Activated CD8-positive, alpha-beta T cell treated with anti-CD3 and anti-CD28 coated beads for 36 hours (primary cell): ENCODE data around the gene COA1. TPM values are rescaled to one million over a fixed set of nuclear protein-coding genes. Genes with fewer than 3 reads are reported as not detected.

Experiments used
- ATAC-seq: fragments of 200-7000 bp; cut with Tn5 transposase; one replicate; pipeline ENCODE4 v1.10.0; 2021; ENCODE audit warnings: mild to moderate bottlenecking, moderate library complexity
- CTCF ChIA-PET: fragments of 350-600 bp; sonication (Branson Sonifier 250); formaldehyde crosslinking; loops from one replicate; lab custom pipeline; 2021; ENCODE audit warnings: antibody characterized with exemption; lab: Charles Lee
- POLR2A ChIA-PET: fragments of 350-600 bp; sonication (Branson Sonifier 250); formaldehyde crosslinking; loops from one replicate; lab custom pipeline; 2021; ENCODE audit warnings: antibody characterized with exemption; lab: Charles Lee
- DNase-seq: peaks from one replicate; pipeline ENCODE4 v3.0.0-alpha.2; 2020
- H3K27ac Mint-ChIP-seq: one replicate; pipeline ENCODE4 v1.8.0; 2021; ENCODE audit warnings: mild to moderate bottlenecking, mixed read lengths
- H3K27me3 Mint-ChIP-seq: one replicate; pipeline ENCODE4 v1.8.0; 2021; ENCODE audit warnings: mixed read lengths
- H3K36me3 Mint-ChIP-seq: one replicate; pipeline ENCODE4 v1.8.0; 2021; ENCODE audit warnings: low read depth, mixed read lengths
- H3K4me1 Mint-ChIP-seq: one replicate; pipeline ENCODE4 v1.8.0; 2021; ENCODE audit warnings: low read depth, mixed read lengths
- H3K4me3 Mint-ChIP-seq: one replicate; pipeline ENCODE4 v1.8.0; 2021; ENCODE audit warnings: mild to moderate bottlenecking, moderate library complexity, mixed read lengths
- H3K9me3 Mint-ChIP-seq: one replicate; pipeline ENCODE4 v1.8.0; 2021; ENCODE audit warnings: mixed read lengths
- intact Hi-C: fragments of 100-400 bp; cut with micrococcal nuclease; formaldehyde crosslinking; loops from one replicate; pipeline ENCODE4 v1.10.0; 2022
- total RNA-seq, 2 experiments: library from RNA; stranded (reverse); gene quantifications; one replicate each; pipeline ENCODE4 v1.2.3, GENCODE V29; 2021
- TF ChIP-seq, protein P1 (sequence below): fragments of 200-600 bp; IDR thresholded peaks from one replicate; pipeline ENCODE4 v1.8.0; 2022; ENCODE audit warnings: antibody characterized with exemption, mild to moderate bottlenecking

The COA1 gene
- total RNA-seq, 2 experiments from 2014 or later = 78.8 to 85.6 TPM

DNA sequence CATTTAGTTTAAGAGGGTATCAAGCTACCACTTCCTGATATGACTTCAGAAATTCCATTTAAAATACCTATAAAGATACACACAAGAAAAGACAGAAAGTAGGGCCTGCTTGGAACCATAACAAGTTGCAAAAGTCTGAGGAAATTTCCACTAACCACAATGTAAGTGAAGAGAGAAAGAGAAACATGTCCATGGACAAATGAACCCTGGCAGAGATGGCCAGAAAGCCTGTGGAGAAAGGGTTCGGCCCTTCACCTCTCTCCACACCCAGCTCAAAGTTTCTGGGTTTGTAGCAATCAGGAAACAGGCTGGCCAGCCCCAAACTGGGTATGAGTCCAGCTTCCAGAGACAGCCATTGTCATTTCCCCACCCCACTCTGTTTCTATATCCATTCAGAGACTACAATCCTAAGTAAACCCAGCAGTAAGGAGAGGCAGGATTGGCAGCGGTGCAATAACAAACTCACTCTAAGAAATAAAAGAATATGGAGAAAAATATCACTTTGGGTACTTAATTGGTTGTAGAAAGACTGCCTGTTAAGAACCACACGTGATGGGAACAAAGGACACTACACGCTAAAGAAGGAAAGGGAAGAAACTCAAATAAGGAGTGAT lies 75.3 kb downstream of the COA1 start:
- TF ChIP-seq, protein P1, sequence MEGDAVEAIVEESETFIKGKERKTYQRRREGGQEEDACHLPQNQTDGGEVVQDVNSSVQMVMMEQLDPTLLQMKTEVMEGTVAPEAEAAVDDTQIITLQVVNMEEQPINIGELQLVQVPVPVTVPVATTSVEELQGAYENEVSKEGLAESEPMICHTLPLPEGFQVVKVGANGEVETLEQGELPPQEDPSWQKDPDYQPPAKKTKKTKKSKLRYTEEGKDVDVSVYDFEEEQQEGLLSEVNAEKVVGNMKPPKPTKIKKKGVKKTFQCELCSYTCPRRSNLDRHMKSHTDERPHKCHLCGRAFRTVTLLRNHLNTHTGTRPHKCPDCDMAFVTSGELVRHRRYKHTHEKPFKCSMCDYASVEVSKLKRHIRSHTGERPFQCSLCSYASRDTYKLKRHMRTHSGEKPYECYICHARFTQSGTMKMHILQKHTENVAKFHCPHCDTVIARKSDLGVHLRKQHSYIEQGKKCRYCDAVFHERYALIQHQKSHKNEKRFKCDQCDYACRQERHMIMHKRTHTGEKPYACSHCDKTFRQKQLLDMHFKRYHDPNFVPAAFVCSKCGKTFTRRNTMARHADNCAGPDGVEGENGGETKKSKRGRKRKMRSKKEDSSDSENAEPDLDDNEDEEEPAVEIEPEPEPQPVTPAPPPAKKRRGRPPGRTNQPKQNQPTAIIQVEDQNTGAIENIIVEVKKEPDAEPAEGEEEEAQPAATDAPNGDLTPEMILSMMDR = no peak
- CTCF ChIA-PET = interaction anchor here (1.3 to 11.5 kb wide), 2 partner anchors 45 to 70 kb away, joined by 5 to 173 read pairs; partner anchors contain the start of gene STK17A
- Mint-ChIP-seq H3K27me3 (no peaks in the 10 kb centered on the region), H3K36me3 (peaks cover 55% of the 10 kb centered on the region), H3K9me3 (peaks cover 2% of the 10 kb centered on the region), H3K4me1 (peaks cover 73% of the 10 kb centered on the region), H3K27ac (peak overlapping the region; percentile 89), H3K4me3 (peak overlapping the region; percentile 0)
- ATAC-seq (no peak), DNase-seq (no peak)
- intact Hi-C loops = no loop called here
- POLR2A ChIA-PET = interaction anchor here (0.7 to 1.3 kb wide), 3 partner anchors 9 to 1194 kb away, joined by 3 to 8 read pairs (median 3); partner anchors contain the start of genes H2AZ2 and STK17A

- ATAC-seq (no peak), DNase-seq (no peak)
- no peaks in the 10 kb centered on the region for H3K27me3 Mint-ChIP-seq
- TF ChIP-seq, protein P1 = no peak
- H3K4me3 Mint-ChIP-seq = no peak overlapping the region
- H3K9me3 Mint-ChIP-seq = peaks cover 2% of the 10 kb centered on the region
- POLR2A ChIA-PET = interaction anchor here (0.7 to 1.3 kb wide), 3 partner anchors 8 to 1195 kb away, joined by 3 to 8 read pairs (median 3); partner anchors contain the start of genes H2AZ2 and STK17A
- intact Hi-C loops = no loop called here
- H3K4me1 Mint-ChIP-seq = peaks cover 73% of the 10 kb centered on the region
- H3K36me3 Mint-ChIP-seq = peaks cover 51% of the 10 kb centered on the region
- CTCF ChIA-PET = interaction anchor here (1.3 to 11.5 kb wide), 2 partner anchors 46 to 69 kb away, joined by 5 to 173 read pairs; partner anchors contain the start of gene STK17A
- peak overlapping the region; percentile 89 for H3K27ac Mint-ChIP-seq
These were observed 75.9 kb downstream of the COA1 start for GRCh38 chr7:43653466-43653865.

- intact Hi-C loops = no loop called here
- DNase-seq = no peak
- no peak for ATAC-seq
- Mint-ChIP-seq H3K4me1 (peaks cover 78% of the 10 kb centered on the region), H3K27ac (peak overlapping the region; percentile 99), H3K4me3 (no peak overlapping the region), H3K27me3 (no peaks in the 10 kb centered on the region), H3K36me3 (peaks cover 49% of the 10 kb centered on the region), H3K9me3 (peaks cover 2% of the 10 kb centered on the region)
- POLR2A ChIA-PET = interaction anchor here (1.0 to 11.0 kb wide), 4 partner anchors 13 to 68 kb away, joined by 5 to 159 read pairs (median 5); partner anchors contain the start of gene STK17A
- CTCF ChIA-PET = interaction anchor here (5.4 to 11.5 kb wide), 2 partner anchors 47 to 68 kb away, joined by 62 to 173 read pairs; partner anchors contain the start of gene STK17A
- TF ChIP-seq, protein P1 = no peak
These were observed 77.0 kb downstream of the COA1 start for GRCh38 chr7:43652364-43652763.

DNA sequence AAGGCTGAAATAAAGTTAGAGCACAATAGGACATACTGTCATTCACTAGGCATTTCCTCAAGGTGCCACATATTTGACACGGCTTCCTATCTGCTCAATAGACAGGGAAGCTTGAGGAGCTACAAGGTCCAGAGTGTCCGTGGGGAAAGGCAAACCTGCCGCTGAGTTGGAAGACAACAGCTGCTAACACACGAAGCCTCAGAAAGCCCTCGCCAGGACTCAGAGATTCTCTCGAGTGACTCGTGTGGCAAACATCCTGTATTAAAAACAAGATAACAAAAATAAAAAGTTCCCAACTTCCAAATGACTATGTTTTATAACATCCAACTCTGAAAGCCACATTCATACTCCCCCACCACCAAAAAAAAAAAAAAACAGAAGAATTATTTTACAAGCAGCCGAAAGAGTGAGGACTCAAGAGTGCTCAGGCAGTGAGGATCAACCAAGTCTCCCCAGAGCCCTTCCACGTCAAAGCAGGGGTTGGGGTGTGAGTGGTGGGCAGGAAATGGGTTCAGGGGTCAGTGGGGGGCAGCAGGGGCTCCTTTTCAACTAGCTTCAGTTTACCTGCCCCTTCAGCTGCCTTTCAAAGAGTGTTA lies 78.8 kb downstream of the COA1 start:
- TF ChIP-seq, protein P1 = no peak
- intact Hi-C loops = no loop called here
- DNase-seq = peak; percentile 47
- no peak for ATAC-seq
- ChIA-PET CTCF (interaction anchor here (0.8 to 11.5 kb wide), 13 partner anchors 10 to 188 kb away, joined by 3 to 173 read pairs (median 5); partner anchors contain the start of gene STK17A), POLR2A (interaction anchor here (0.6 to 11.0 kb wide), 15 partner anchors 10 to 240 kb away, joined by 3 to 159 read pairs (median 7); partner anchors contain the start of genes COA1 and STK17A)
- Mint-ChIP-seq H3K4me1 (peaks cover 89% of the 10 kb centered on the region), H3K36me3 (peaks cover 52% of the 10 kb centered on the region), H3K9me3 (peaks cover 2% of the 10 kb centered on the region), H3K27ac (peak overlapping the region; percentile 99), H3K27me3 (no peaks in the 10 kb centered on the region), H3K4me3 (peak overlapping the region; percentile 67)
